ENCODE results near the gene SLC5A9.

- no peak for TF ChIP-seq POLR2A (IDR thresholded peaks at IDR 0.05; ENCODE audit: low read depth, low read length)
- no peak for TF ChIP-seq POLR2AphosphoS5 (IDR thresholded peaks at IDR 0.05; ENCODE audit: low read depth, low read length)
Observed at GRCh38 chr1:48190881-48191280, 31.6 kb upstream of the SLC5A9 start.
